ENCODE measurements around the gene POLR2A. TPM values are rescaled to one million over a fixed set of nuclear protein-coding genes. Genes with fewer than 3 reads are reported as not detected.

Gene POLR2A
- total RNA-seq, 1 donor from 2014 or later, result 175 TPM

DNA sequence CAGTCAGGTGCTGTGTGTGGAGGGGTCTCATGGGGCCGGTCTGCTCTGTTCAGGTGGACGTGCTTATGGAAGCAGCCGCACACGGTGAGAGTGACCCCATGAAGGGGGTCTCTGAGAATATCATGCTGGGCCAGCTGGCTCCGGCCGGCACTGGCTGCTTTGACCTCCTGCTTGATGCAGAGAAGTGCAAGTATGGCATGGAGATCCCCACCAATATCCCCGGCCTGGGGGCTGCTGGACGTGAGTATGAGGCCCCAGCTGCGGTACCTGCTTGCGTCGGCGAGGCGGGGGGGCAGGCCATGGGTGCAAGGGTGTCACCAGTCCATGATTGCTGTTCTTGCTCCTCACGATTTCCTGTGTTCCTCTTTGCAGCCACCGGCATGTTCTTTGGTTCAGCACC is 27.9 kb downstream of the POLR2A start:
- no peaks in the 10 kb centered on the region for H3K4me1 Mint-ChIP-seq (ENCODE audit: unreplicated experiment)
- no peak for TF ChIP-seq CTCF (conservative IDR thresholded peaks at IDR 0.05)
- no peak overlapping the region for H3K4me3 Mint-ChIP-seq
- DNase-seq (ENCODE audit: extremely low spot score, unreplicated experiment), result no peak
- no peak overlapping the region for H3K27ac Mint-ChIP-seq
- H3K36me3 Mint-ChIP-seq, result peaks cover 21% of the 10 kb centered on the region
- H3K9me3 Mint-ChIP-seq, result no peaks in the 10 kb centered on the region
- H3K27me3 Mint-ChIP-seq, result no peaks in the 10 kb centered on the region

GRCh38 chr17:7512824-7513540 is 28.8 kb downstream of the POLR2A start:
- no peak overlapping the region for H3K27ac Mint-ChIP-seq
- TF ChIP-seq CTCF (conservative IDR thresholded peaks at IDR 0.05), result no peak
- no peaks in the 10 kb centered on the region for H3K27me3 Mint-ChIP-seq
- H3K9me3 Mint-ChIP-seq, result no peaks in the 10 kb centered on the region
- peaks cover 19% of the 10 kb centered on the region for H3K36me3 Mint-ChIP-seq
- no peak for DNase-seq (ENCODE audit: extremely low spot score, unreplicated experiment)
- H3K4me3 Mint-ChIP-seq, result no peak overlapping the region
- no peaks in the 10 kb centered on the region for H3K4me1 Mint-ChIP-seq (ENCODE audit: unreplicated experiment)

DNA sequence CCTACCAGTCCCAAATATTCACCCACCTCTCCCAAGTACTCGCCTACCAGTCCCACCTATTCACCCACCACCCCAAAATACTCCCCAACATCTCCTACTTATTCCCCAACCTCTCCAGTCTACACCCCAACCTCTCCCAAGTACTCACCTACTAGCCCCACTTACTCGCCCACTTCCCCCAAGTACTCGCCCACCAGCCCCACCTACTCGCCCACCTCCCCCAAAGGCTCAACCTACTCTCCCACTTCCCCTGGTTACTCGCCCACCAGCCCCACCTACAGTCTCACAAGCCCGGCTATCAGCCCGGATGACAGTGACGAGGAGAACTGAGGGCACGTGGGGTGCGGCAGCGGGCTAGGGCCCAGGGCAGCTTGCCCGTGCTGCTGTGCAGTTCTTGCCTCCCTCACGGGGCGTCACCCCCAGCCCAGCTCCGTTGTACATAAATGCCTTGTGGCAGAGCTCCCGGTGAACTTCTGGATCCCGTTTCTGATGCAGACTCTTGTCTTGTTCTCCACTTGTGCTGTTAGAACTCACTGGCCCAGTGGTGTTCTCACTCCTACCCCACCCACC is 29.8 kb downstream of the POLR2A start:
- H3K36me3 Mint-ChIP-seq, result peaks cover 15% of the 10 kb centered on the region

DNA sequence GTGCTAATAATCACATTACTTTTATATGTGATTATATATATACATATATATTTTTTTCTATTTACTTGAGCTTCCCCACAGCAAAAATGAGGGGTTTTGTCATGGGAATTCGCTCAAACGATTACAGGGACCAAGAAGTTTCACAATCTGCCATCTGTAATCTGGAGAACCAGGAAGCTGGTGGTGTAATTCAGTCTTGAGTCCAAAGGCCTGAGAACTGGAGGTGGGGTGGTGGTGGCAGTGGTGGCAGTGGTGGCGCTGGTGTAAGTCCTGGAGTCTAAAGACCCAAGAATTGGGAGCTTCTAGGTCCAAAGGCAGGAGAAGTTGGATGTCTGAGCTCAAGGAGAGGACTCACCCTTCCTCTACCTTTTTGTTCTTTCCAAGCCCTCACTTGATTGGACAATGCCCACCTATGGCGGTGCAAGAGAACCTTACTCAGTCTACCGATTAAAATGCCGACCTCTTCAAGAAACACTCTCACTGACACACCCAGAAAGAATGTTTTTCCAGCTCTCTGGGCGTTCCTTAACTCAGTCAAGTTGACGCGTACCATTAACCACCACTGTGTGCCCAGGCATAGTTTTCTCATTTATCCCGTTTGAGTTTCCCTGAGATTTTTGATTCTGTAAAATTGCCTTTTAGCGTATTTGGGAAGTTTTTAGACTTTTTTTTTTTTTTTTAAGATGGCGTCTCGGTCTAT is 31.9 kb downstream of the POLR2A start:
- no peaks in the 10 kb centered on the region for H3K27me3 Mint-ChIP-seq
- TF ChIP-seq CTCF (conservative IDR thresholded peaks at IDR 0.05), result no peak
- H3K9me3 Mint-ChIP-seq, result no peaks in the 10 kb centered on the region
- no peak overlapping the region for H3K4me3 Mint-ChIP-seq
- no peak for DNase-seq (ENCODE audit: extremely low spot score, unreplicated experiment)
- H3K27ac Mint-ChIP-seq, result no peak overlapping the region
- no peaks in the 10 kb centered on the region for H3K4me1 Mint-ChIP-seq (ENCODE audit: unreplicated experiment)
- peaks cover 10% of the 10 kb centered on the region for H3K36me3 Mint-ChIP-seq

More for the DNA sequence above, 29.8 kb downstream of the POLR2A start:
- Mint-ChIP-seq H3K27me3 (no peaks in the 10 kb centered on the region), H3K4me3 (no peak overlapping the region), H3K27ac (no peak overlapping the region), H3K9me3 (no peaks in the 10 kb centered on the region), H3K4me1 (ENCODE audit: unreplicated experiment) (no peaks in the 10 kb centered on the region)
- DNase-seq (ENCODE audit: extremely low spot score, unreplicated experiment), result no peak
- TF ChIP-seq CTCF (conservative IDR thresholded peaks at IDR 0.05), result no peak

GRCh38 chr17:7523033-7523432 is 38.9 kb downstream of the POLR2A start:
- TF ChIP-seq CTCF (conservative IDR thresholded peaks at IDR 0.05), result peak; percentile 64
- Mint-ChIP-seq H3K4me1 (ENCODE audit: unreplicated experiment) (no peaks in the 10 kb centered on the region), H3K36me3 (no peaks in the 10 kb centered on the region), H3K9me3 (no peaks in the 10 kb centered on the region), H3K4me3 (no peak overlapping the region), H3K27me3 (no peaks in the 10 kb centered on the region), H3K27ac (peak overlapping the region; percentile 14)
- no peak for DNase-seq (ENCODE audit: extremely low spot score, unreplicated experiment)
